HEK293 (cell line): ENCODE data around the gene TPP1.

Experiments
- PRDM1 ChIP-seq: fragments of 450-650 bp; formaldehyde crosslinking; IDR thresholded peaks from 2 replicates; pipeline ENCODE4; 2016; ENCODE audit warnings: missing biosample characterization, missing genetic modification characterization
- REST ChIP-seq: fragments of 450-650 bp; formaldehyde crosslinking; IDR thresholded peaks from 2 replicates; pipeline ENCODE4 v1.5.1; 2016; ENCODE audit warnings: missing biosample characterization, missing genetic modification characterization
- SP2 ChIP-seq: fragments of 450-650 bp; formaldehyde crosslinking; IDR thresholded peaks from 2 replicates; pipeline ENCODE4 v1.5.1; 2016; ENCODE audit warnings: missing biosample characterization, missing genetic modification characterization
- ZNF140 ChIP-seq: fragments of 450-650 bp; formaldehyde crosslinking; IDR thresholded peaks from 2 replicates; pipeline ENCODE4 v1.5.1; 2016; ENCODE audit warnings: missing biosample characterization, missing genetic modification characterization
- ZNF211 ChIP-seq: fragments of 450-650 bp; formaldehyde crosslinking; IDR thresholded peaks from 2 replicates; pipeline ENCODE4 v1.5.1; 2016; ENCODE audit warnings: low read depth, missing biosample characterization, missing genetic modification characterization
- ZNF521 ChIP-seq: fragments of 450-650 bp; formaldehyde crosslinking; IDR thresholded peaks from 2 replicates; pipeline ENCODE4 v1.5.1; 2017; ENCODE audit warnings: missing biosample characterization, mild to moderate bottlenecking, missing genetic modification characterization
- ZNF747 ChIP-seq: fragments of 450-650 bp; formaldehyde crosslinking; IDR thresholded peaks from 2 replicates; pipeline ENCODE4 v1.5.1; 2016; ENCODE audit warnings: missing biosample characterization, missing genetic modification characterization
- TF ChIP-seq, protein P1 (sequence below): fragments of 450-650 bp; formaldehyde crosslinking; IDR thresholded peaks from 2 replicates; pipeline ENCODE4 v1.5.1; 2016; ENCODE audit warnings: missing biosample characterization, missing genetic modification characterization

DNA sequence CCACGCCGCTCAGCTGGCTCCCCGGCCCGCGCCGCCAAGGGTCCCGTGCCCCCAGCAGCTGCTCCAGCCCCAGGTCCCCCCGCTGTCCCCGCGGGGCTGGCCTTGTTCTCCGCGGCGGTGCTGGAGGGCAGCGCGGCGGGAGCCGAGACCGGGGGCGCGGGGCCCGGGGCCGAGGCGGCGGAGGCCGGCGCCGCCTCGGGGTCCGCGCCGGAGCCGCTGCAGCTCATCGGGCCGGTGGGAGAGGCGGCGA is 7.3 kb downstream of the TPP1 start:
- TF ChIP-seq, protein P1, sequence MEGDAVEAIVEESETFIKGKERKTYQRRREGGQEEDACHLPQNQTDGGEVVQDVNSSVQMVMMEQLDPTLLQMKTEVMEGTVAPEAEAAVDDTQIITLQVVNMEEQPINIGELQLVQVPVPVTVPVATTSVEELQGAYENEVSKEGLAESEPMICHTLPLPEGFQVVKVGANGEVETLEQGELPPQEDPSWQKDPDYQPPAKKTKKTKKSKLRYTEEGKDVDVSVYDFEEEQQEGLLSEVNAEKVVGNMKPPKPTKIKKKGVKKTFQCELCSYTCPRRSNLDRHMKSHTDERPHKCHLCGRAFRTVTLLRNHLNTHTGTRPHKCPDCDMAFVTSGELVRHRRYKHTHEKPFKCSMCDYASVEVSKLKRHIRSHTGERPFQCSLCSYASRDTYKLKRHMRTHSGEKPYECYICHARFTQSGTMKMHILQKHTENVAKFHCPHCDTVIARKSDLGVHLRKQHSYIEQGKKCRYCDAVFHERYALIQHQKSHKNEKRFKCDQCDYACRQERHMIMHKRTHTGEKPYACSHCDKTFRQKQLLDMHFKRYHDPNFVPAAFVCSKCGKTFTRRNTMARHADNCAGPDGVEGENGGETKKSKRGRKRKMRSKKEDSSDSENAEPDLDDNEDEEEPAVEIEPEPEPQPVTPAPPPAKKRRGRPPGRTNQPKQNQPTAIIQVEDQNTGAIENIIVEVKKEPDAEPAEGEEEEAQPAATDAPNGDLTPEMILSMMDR (tag by site-specific recombination), result no peak
- TF ChIP-seq PRDM1 (tag by site-specific recombination), result no peak
- no peak for TF ChIP-seq SP2
- TF ChIP-seq ZNF747 (tag by site-specific recombination), result no peak
- no peak for TF ChIP-seq ZNF211
- TF ChIP-seq REST (tag by site-specific recombination), result no peak
- TF ChIP-seq ZNF140 (tag by site-specific recombination), result no peak
- no peak for TF ChIP-seq ZNF521 (tag by site-specific recombination)
